COLO668 (cell line): ENCODE results near the gene USP36.

Experiments used
- DNase-seq: peaks from one replicate; lab custom pipeline; 2025; ENCODE audit not compliant: unreplicated experiment; lab: John Stamatoyannopoulos, UW

USP36 gene

GRCh38 chr17:78839235-78839761 lies 1.3 kb downstream of the USP36 start:
- no peak for DNase-seq

- DNase-seq: peak; percentile 79
Measured at GRCh38 chr17:78838574-78839005, 2.0 kb downstream of the USP36 start.

- DNase-seq: no peak
Measured at GRCh38 chr17:78836420-78837021, 4.1 kb downstream of the USP36 start.

GRCh38 chr17:78834571-78834970 lies 6.0 kb downstream of the USP36 start:
- DNase-seq: no peak

- no peak for DNase-seq
Measured at GRCh38 chr17:78832541-78832810, 8.1 kb downstream of the USP36 start.

GRCh38 chr17:78831688-78832540 lies 8.7 kb downstream of the USP36 start:
- no peak for DNase-seq

GRCh38 chr17:78829477-78829876 lies 11.1 kb downstream of the USP36 start:
- no peak for DNase-seq

GRCh38 chr17:78828470-78829185 lies 12.0 kb downstream of the USP36 start:
- no peak for DNase-seq

GRCh38 chr17:78826836-78827509 lies 13.6 kb downstream of the USP36 start:
- DNase-seq: no peak

- no peak for DNase-seq
Measured at GRCh38 chr17:78826421-78826820, 14.2 kb downstream of the USP36 start.

- no peak for DNase-seq
Measured at GRCh38 chr17:78825696-78826095, 14.9 kb downstream of the USP36 start.

GRCh38 chr17:78824240-78824639 lies 16.4 kb downstream of the USP36 start:
- no peak for DNase-seq

- DNase-seq: no peak
Measured at GRCh38 chr17:78823282-78824046, 17.1 kb downstream of the USP36 start.

GRCh38 chr17:78822552-78822951 lies 18.1 kb downstream of the USP36 start:
- no peak for DNase-seq

GRCh38 chr17:78821961-78822360 lies 18.7 kb downstream of the USP36 start:
- DNase-seq: no peak

- no peak for DNase-seq
Measured at GRCh38 chr17:78820841-78821240, 19.8 kb downstream of the USP36 start.

- DNase-seq: no peak
Measured at GRCh38 chr17:78819806-78820792, 20.5 kb downstream of the USP36 start.

- DNase-seq: no peak
Measured at GRCh38 chr17:78819402-78819801, 21.2 kb downstream of the USP36 start.

GRCh38 chr17:78818932-78819331 lies 21.7 kb downstream of the USP36 start:
- no peak for DNase-seq
